NCI-H2081 (cell line): ENCODE measurements around the gene ARHGAP15.
"Not testable (repeated sequence)": the region's sequence is repeated elsewhere in the genome, so short reads cannot be mapped to it uniquely, and the experiment has no call there.

Source experiments
- DNase-seq, 2 experiments: peaks; one replicate each; lab custom pipeline; 2025; lab: John Stamatoyannopoulos, UW

The ARHGAP15 gene

DNA sequence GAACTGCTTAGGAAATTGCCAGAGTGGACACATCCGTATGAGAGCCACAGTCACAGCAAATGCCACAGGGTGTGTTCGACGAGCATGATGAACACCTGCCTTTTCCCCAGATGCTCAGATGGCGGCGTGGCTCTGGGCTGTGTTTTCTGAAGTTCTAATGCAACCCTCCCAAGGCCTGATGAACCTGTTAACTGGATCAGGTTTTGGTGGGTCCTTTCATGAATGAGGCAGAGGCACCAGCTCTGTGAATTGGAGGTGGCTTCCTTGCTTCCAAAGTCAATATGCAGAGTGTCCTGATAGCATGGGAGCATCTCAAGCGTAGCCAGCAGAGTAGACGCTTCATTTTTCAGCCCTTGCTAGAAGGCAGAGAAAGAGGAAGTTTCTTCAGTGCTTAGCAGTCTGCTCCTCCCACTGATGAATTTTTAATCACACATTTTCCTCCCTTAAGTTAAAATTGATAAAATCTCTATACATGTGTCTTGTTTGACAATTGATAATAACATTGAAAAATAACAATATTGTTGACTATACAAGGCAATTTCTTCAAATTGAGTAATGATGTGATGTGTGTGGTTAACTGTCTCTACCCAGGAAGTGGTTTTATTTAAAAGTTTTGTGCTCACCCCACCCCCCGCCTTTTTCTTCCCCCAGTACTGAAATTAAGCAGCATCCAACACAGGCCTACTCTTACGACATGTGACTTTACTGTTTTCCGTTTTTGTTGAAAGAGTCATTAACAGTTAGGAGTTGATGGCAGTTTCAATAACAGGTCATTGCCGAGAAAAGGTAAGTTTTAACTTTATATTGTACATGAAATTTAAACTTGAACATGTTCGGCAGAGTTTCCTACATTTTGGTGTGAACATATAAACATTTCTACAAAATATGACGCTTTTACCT, at the start of gene ARHGAP15:
Gene ARHGAP15 (plus strand): TSS at position 739 of the 900 bp plus-strand sequence.
- no peak for DNase-seq

DNA sequence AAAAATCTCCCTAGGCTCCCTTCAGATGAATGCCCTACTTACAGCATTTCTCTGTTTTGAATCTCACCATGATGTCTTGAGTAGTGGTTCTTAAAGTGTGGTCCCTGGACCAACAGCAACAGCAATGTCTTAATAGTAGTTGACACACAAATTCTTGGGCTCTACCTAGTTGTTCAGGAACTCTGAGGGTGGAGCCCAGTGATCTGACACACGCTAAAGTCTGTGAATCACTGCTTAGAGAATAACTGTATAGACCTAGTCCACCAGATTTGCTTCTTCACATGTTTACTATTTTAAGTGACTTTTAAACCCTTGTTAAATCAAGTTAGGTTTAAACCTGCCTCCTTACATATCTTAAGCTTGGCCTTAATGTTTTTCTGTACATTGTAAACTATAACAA, 47.6 kb upstream of the ARHGAP15 start:
- no peak for DNase-seq

DNA sequence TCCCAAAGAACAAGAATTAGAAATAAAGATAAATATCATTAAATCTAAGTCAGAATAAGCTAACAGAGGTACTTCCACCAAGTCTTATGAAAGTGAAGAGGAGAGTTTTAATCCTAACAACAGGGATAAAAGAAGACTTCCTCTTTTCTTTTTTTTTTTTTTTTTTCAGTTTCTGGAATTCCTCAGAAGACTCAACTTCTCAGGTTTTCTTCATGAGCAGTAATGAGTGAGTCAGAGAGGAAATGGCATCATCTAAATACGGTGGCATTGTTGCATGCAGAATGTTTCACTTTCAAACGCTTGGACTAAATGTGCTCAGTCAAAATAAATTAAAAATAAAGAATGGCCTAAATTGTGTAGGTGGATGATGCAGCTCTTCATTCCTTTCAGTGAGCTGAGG, 45.6 kb upstream of the ARHGAP15 start:
- DNase-seq, result no peak

DNA sequence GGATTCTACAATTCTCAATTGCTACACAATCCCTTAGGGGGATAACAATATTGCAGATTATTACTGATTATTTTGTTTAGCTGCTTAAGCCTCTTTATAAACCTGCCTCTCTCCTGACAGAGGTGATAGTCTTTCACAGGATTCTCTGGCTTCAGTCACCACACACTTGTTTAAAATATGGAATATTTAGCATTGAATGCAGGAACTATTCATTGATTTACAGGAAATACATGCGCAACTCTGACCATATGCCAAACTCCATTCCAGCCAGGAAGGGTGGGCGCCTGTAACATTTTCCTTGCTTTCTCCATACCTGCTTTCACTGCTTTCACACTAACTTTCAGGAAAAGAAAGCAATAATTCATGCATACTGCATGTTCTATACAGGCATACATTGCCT, 44.8 kb upstream of the ARHGAP15 start:
- DNase-seq, result no peak

DNA sequence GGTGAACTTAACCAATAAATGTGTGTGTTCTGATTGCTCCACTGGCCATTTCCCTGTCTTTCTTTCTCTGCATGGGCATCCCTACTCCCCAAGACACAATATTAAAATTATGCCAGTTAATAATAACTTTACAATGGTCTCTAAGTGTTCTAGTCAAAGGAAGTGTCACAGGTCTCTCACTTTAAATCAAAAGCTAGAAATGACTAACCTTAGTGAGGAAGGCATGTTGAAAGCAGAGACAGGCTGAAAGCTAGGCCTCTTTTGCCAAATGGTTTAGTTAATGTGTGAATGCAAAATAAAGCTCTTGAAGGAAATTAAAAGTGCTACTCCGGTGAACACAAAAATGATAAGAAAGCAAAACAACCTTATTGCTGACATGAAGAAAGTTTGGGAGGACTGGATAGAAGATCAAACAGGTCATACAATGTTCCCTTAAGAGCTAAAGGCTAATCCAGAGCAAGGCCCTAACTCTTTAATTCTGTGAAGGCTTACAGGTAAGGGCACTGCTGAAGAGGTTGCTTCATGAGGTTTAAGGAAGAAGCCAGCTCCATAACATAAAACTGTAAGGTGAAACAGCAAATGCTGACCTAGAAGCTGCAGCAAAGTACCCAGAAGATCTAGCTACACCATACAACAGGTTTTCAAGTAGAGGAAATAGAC, 44.0 kb upstream of the ARHGAP15 start:
- no peak for DNase-seq

DNA sequence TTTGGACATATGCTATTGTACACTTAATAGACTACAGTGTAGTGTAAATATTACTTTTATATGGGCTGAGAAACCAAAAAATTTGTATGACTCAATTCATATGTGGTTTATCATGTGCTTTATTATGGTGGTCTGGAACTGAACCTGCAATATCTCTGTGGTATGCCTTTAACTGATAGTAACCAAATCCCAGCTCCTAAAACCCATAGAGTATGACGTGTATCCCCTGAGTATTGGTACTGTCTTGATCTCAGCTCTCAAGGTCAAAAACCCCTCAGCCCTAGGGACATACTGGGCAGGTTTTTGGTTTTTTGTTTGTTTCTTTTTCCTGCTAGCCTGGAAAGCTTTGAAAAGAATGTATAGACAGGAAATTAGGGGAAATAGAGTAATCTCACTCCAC, 42.2 kb upstream of the ARHGAP15 start:
- no peak for DNase-seq

DNA sequence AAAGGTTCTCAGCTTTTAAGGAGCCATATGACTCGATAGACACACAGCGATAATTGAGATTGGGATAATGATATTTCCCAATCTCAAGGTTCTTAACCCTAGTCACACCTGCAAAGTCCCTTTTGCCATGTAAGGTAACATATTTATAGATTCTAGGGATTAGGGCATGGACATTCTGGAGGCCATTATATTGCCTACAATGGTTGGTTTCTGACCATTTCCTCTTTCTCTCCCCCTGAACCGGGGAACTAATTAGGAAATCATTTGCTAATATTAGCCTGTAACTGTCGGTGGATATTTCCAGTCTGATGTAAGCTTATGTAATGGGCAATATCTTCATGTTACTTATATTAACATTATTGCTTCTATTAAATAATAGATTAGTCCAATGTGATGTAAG, 40.8 kb upstream of the ARHGAP15 start:
- DNase-seq, result no peak

DNA sequence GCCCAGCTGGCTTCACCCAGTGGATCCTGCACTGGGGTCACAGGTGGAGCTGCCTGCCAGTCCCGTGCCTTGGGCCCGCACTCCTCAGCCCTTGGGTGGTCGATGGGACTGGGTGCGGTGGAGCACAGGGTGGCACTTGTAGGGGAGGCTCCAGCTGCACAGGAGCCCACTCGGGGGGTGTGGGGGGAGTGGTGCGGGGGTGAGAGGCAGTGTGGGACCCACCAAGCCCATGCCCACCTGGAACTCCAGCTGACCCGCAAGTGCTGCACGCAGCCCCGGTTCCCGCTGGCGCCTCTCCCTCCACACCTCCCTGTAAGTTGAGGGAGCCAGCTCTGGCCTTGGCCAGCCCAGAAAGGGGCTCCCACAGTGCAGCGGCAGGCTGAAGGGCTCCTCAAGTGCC, 39.7 kb upstream of the ARHGAP15 start:
- DNase-seq, result not testable (repeated sequence)

DNA sequence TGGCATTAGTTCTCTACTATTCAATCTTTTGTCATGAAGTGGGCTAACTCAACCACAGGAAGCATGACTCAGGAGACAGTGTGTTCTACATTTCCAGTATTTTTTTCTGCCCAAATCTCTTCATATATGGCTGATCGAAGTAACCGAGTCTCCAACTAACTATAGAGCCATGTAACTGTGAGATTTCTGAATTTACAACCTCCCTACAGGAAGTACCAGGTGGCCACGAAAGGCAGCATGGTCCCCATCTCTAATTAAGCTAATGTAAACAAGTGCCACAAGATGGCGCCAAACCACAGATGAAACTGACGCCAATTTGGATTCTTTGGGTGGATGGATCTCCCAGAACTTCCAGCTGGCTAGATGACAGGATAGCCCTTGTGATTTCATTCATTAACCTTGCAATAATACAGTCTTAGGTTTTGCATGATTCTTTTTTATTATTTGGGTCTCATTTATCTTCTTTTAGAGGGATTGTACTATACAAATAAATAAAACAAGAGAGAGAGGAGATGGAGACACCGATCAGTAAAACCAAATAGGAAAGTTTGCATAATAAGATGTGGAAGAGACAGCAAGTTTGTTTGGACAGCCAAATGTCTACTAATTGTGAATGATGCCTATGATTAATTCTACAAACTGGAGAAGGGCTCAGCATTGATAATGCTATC, 18.3 kb upstream of the ARHGAP15 start:
- DNase-seq, result peak; percentile 70 to 85

DNA sequence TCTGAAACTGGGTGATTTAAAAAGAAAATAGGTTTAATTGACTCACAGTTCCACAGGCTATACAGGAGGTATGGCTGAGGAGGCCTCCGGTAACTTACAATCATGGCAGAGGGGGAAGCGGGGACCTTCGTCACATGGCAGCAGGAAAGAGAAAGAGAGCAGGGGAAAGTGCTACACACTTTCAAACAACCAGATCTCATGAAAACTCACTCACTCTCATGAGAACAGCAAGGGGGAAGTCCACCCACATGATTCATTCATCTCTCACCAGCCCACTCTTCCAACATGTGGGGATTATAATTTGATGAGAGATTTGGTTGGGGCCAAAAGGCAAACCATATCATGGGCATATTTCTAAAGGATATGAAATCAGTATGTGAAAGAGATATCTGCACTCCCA, 12.0 kb upstream of the ARHGAP15 start:
- no peak for DNase-seq

DNA sequence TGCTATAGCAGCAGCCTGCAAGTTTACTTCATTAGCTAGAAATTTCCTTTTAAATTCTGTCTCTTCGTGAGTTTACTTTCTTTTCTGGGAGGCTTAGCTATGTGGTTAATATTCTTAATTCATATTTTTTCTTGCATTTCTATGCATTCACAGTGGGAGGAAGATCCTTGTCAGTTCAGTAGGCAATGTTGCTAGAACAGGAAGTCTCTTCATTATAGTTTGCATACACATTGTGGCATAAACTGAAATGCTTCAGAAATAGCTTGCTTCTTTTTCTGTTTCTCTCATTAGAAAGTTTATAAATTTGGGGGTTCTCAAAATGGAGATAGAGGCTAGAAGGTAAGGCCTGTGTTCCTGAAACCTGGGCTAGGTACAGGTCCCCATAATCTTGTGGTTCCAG, 8.1 kb upstream of the ARHGAP15 start:
- no peak for DNase-seq

DNA sequence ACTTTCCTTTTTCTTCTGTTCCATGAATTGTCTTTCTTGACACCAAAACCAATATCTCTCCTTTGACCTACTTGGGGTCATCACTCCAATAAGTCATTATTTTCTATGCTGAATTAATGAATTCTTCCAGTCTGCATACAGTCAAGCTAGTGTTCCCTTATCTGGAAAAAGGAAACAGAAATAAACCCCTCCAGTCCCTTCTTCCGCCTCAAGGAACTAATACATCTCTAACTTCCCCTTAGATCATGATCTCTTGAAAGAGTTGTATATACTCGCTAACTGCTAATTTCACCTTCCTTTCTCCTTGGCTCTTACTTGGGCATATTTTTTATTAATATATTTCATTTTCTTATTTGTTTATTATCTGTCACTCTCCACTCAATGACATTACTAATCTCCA, 7.3 kb upstream of the ARHGAP15 start:
- DNase-seq, result no peak

DNA sequence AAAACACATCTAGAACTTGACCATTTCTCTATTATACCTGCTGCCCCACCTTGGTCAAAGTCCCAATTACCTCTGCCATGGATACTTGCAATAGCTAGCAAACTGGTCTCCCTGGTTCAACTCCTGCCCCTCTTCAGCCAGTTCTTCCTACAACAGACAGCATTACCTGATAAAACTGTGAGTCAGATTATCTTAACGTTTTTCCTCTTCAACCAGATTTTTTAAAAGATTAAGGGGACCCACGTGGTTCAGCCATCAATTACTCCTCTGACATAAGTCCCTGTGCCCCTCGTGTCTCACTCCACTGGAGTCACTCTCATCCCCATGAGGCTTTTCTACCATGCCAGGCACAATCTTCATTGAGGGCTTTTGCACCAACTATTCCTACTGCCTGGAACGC, 5.3 kb upstream of the ARHGAP15 start:
- no peak for DNase-seq

DNA sequence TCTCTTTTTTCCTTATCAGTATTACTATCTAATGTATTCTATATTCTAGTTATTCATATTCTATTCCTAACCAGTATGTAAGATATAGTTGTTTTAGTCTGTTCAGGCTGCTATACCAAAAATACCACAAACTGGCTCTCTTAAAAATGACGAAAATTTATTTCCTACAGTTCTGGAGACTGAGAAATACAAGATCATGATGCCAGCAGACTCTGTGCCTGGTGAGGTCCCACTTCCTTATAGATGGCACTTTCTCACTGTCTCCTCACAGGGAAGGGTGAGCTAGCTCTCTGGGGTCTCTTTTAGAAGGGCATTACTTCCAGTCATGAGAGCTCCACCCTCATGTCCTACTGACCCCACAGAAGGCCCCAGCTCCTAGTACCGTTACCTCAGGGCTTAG, 4.8 kb upstream of the ARHGAP15 start:
- no peak for DNase-seq

DNA sequence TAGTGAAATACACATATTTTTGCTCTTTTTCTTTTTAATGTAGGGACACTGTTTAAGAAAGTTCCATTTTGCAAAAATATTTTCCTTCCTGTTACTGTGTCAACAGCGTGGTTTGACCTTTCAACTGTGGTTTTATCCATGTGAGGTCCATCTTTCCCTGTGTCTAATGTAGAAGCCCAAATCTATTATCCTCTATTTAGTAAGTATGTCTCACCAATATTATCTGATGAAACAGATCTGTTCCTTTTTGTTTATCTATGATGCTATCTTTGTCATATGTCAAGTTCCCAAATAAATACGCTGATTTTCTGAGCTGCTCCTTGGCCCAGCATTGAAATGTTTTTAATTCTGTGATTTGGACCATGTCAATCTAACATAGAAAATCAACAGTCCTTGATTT, 3.5 kb upstream of the ARHGAP15 start:
- DNase-seq, result no peak

DNA sequence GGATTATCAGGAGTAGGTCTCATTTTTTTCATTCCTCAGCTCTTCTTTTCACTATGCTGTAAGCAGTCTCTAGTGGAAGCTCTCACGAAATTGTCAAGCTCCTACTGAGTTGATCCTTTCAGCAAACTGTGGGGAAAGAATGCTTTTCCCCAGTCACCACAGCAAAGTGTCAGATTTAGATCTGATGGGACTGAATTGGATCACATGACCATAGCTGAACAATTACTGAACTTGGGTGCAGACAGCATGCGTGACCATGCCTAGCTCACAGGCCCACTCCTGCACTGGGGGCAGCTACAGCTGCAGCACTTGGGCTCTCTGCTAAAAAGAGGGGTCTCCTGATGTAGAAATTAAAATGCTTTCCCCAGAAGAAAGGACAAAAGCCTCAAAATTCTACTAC, 3.1 kb downstream of the ARHGAP15 start:
- no peak for DNase-seq

DNA sequence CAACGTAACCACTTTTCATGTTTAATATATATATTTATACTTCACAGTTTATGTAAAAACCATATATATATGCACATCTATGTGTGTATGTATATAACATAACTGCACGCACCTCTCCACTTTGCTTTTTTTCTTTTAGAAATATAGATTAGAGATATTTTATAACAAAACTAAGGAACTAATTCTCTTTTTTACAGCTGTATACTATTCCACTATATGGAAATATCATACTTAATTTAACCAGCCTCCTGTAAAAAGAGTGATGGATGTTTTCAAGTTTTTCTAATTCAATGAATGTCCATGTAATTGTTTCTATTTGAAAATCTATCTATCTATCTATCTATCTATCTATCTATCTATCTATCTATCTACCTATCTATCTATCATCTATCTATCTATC, 4.6 kb downstream of the ARHGAP15 start:
- no peak for DNase-seq

DNA sequence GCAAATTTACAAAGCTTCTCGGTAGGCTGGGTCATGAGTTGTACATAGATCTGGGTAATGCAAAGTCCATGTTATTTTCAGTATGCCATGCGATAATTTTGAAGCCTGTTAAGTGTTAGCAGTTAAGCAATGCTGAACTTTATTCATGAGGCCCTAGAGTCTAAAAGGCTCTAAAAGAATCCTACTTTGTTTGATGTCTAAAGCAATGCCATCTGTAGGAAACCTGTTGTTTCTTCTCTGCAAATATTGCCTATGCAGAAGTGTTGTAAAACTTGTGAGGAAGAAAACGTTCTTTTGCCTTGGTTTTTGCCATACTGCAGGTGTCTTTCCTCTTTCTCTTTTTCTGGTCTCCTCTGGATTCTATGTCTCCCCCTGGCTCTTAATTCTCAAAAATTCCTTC, 9.1 kb downstream of the ARHGAP15 start:
- DNase-seq, result no peak

DNA sequence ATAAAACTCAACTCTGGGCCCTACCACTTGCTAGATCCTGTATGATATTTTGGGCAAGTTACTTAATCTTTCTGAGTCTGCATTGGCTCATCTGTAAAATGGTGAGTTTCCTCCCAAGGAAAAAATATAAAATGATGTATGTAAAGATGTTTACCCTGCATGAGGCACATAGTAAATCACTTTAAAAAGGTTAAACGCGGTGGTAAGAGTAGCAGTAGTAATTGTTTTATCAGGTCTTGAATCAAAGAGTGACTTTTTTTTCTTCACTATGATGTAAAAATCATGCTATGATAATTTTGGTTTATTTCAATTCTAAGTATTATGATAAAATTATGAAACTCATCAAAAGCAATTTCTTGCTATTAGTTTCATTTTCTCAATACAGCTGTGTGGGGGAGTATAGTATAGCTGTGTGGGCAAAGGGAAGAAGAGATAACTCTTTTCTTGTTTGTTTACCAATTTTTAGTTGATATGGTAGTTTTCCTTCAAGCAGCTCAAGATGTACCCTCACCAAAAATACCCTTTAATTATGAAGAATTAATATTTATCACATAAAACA, 10.7 kb downstream of the ARHGAP15 start:
- DNase-seq, result no peak

DNA sequence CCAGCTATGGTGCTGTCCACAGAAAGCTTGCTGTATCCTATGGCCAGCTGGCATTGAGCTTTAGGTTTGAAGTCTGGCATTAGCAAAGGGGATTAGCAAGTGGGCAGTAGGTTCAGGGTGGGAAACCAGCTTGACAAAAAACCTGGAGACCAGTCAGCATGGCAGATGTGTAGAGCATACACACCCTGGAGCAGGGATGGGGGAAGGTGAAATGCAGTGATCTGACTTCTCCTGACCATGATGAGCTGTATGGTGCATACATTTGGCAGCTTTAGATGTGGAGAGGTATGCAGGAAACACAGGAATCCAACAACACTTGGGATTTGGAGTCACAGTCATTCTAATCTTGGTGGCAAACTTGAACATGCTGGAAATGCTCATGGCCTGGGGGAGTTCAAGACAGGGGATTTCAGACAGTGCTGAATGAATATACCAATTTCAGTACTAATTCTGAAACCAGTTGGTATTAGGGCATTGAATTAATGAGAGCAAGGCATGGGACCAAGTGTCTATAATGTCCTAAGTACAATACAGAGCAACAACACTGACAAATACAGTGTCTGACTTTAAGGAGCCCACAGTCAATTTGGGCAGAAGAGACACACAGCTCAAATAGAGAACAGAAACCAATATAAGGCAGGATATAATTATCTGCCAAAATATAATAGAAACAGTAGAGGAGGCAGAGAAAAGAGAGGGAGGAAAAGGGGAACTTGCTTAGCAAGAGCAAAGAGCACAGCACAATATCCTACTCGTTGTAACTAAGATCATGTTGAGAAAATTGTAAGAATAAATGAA, 11.8 kb downstream of the ARHGAP15 start:
- no peak for DNase-seq

DNA sequence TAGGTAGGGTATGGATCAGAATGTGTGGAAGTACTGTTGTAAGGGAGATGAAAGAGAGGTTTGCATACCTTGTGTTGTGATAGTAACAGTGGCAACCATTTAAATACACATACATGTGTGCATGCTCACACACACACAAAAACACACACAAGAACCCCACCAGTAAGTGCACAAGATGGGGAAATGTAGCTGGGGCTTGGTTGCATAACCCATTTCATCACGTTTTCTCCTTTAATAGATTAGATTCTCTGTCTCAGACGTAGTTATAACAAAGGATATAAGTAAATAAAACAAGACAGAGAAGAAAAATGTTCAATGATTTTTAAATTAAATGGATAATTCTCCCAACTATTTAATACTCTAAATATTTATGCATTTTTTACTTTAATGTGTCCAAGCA, 13.4 kb downstream of the ARHGAP15 start:
- no peak for DNase-seq
